Measurements from ENCODE around the gene SLC8A1. TPM values are rescaled to one million over a fixed set of nuclear protein-coding genes. Genes with fewer than 3 reads are reported as not detected.

Gene SLC8A1
- total RNA-seq, 1 donor from 2014 or later = 9.6 TPM

- Mint-ChIP-seq H3K36me3 (no peaks in the 10 kb centered on the region), H3K9me3 (no peaks in the 10 kb centered on the region), H3K27me3 (ENCODE audit: insufficient read depth, low read depth) (no peaks in the 10 kb centered on the region), H3K4me1 (peaks cover 18% of the 10 kb centered on the region), H3K27ac (no peak overlapping the region), H3K4me3 (no peak overlapping the region)
- Histone ChIP-seq H3K4me1 (peaks cover 11% of the 10 kb centered on the region), H3K4me2 (no peak overlapping the region), H3K9me3 (ENCODE audit: low read depth) (no peaks in the 10 kb centered on the region), H3K4me3 (no peak overlapping the region), H3K27ac (no peak overlapping the region), H3K79me2 (ENCODE audit: low read depth) (no peaks in the 10 kb centered on the region), H4K20me1 (ENCODE audit: low read depth) (no peaks in the 10 kb centered on the region), H3K9ac (no peak overlapping the region), H3F3A (ENCODE audit: low read depth) (no peaks in the 10 kb centered on the region), H2AFZ (replicated peaks) (no peak overlapping the region), H3K36me3 (no peaks in the 10 kb centered on the region), H3K27me3 (no peaks in the 10 kb centered on the region)
- DNase-seq (ENCODE audit: low spot score) = no peak
- TF ChIP-seq CTCF (IDR thresholded peaks at IDR 0.05) (no peak), EZH2phosphoT487 (IDR thresholded peaks at IDR 0.05) (no peak), EZH2 (IDR thresholded peaks at IDR 0.05) (no peak)
Observed at GRCh38 chr2:40367032-40367431, 84.9 kb downstream of the SLC8A1 start.

GRCh38 chr2:40364151-40364874 lies 87.6 kb downstream of the SLC8A1 start:
- peaks cover 3% of the 10 kb centered on the region for H3K4me1 ChIP-seq
- H3K27me3 Mint-ChIP-seq (ENCODE audit: insufficient read depth, low read depth) = no peaks in the 10 kb centered on the region
- TF ChIP-seq CTCF (IDR thresholded peaks at IDR 0.05) (no peak), EZH2 (IDR thresholded peaks at IDR 0.05) (no peak), EZH2phosphoT487 (IDR thresholded peaks at IDR 0.05) (no peak)
- no peaks in the 10 kb centered on the region for H3K9me3 ChIP-seq (ENCODE audit: low read depth)
- no peak overlapping the region for H3K4me3 ChIP-seq
- no peaks in the 10 kb centered on the region for H4K20me1 ChIP-seq (ENCODE audit: low read depth)
- H3K36me3 ChIP-seq = no peaks in the 10 kb centered on the region
- H3K4me1 Mint-ChIP-seq = peaks cover 8% of the 10 kb centered on the region
- H3F3A ChIP-seq (ENCODE audit: low read depth) = no peaks in the 10 kb centered on the region
- H3K9ac ChIP-seq = no peak overlapping the region
- H3K9me3 Mint-ChIP-seq = no peaks in the 10 kb centered on the region
- no peaks in the 10 kb centered on the region for H3K27me3 ChIP-seq
- H3K27ac Mint-ChIP-seq = no peak overlapping the region
- no peak for DNase-seq (ENCODE audit: low spot score)
- no peak overlapping the region for H3K27ac ChIP-seq
- H3K79me2 ChIP-seq (ENCODE audit: low read depth) = no peaks in the 10 kb centered on the region
- H2AFZ ChIP-seq (replicated peaks) = no peak overlapping the region
- H3K4me2 ChIP-seq = no peak overlapping the region
- no peaks in the 10 kb centered on the region for H3K36me3 Mint-ChIP-seq
- H3K4me3 Mint-ChIP-seq = no peak overlapping the region

- H3K27ac Mint-ChIP-seq = no peak overlapping the region
- H3K9me3 Mint-ChIP-seq = no peaks in the 10 kb centered on the region
- Histone ChIP-seq H3K9ac (no peak overlapping the region), H3K4me1 (peaks cover 10% of the 10 kb centered on the region), H3K9me3 (ENCODE audit: low read depth) (no peaks in the 10 kb centered on the region), H3K4me2 (no peak overlapping the region), H4K20me1 (ENCODE audit: low read depth) (no peaks in the 10 kb centered on the region), H3K79me2 (ENCODE audit: low read depth) (no peaks in the 10 kb centered on the region), H3K36me3 (no peaks in the 10 kb centered on the region), H3K27me3 (no peaks in the 10 kb centered on the region), H2AFZ (replicated peaks) (no peak overlapping the region), H3K27ac (no peak overlapping the region), H3K4me3 (no peak overlapping the region), H3F3A (ENCODE audit: low read depth) (no peaks in the 10 kb centered on the region)
- H3K27me3 Mint-ChIP-seq (ENCODE audit: insufficient read depth, low read depth) = no peaks in the 10 kb centered on the region
- no peak overlapping the region for H3K4me3 Mint-ChIP-seq
- no peaks in the 10 kb centered on the region for H3K36me3 Mint-ChIP-seq
- TF ChIP-seq EZH2 (IDR thresholded peaks at IDR 0.05) (no peak), EZH2phosphoT487 (IDR thresholded peaks at IDR 0.05) (no peak), CTCF (IDR thresholded peaks at IDR 0.05) (no peak)
- peaks cover 13% of the 10 kb centered on the region for H3K4me1 Mint-ChIP-seq
- no peak for DNase-seq (ENCODE audit: low spot score)
Observed at GRCh38 chr2:40363631-40364030, 88.3 kb downstream of the SLC8A1 start.

All from neural progenitor cell (in vitro differentiated cells).